Naive thymus-derived CD8-positive, alpha-beta T cell (primary cell): ENCODE data around the gene OR2AT4. TPM values are rescaled to one million over a fixed set of nuclear protein-coding genes. Genes with fewer than 3 reads are reported as not detected.
"Not testable (repeated sequence)": the region's sequence is repeated elsewhere in the genome, so short reads cannot be mapped to it uniquely, and the experiment has no call there.

Source experiments
- ATAC-seq, 2 donors: fragments of 150-1000 bp; cut with Tn5 transposase in 1 of 2; sonication (Bioruptor Pico), chemical (Tn5 transposase) in 1 of 2; 1 replicate in 1 of 2; 2 replicates in 1 of 2; pipeline ENCODE4 v1.10.0; 2021; ENCODE audit warnings: mild to moderate bottlenecking in 2 of 2, moderate library complexity in 2 of 2
- POLR2A ChIA-PET: fragments of 350-600 bp; sonication (Branson Sonifier 250); formaldehyde crosslinking; loops from one replicate; lab custom pipeline; 2021; ENCODE audit warnings: antibody characterized with exemption; lab: Charles Lee
- DNase-seq, 10 donors: peaks; one replicate each; pipeline versions ENCODE4 v3.0.0 to v3.0.0-alpha.2; 2020 to 2022
- H3K27ac Mint-ChIP-seq, 10 donors: one replicate each; pipeline ENCODE4 v1.8.0; 2020 to 2022; ENCODE audit warnings: mild to moderate bottlenecking in 10 of 10, mixed read lengths in 10 of 10, moderate library complexity in 4 of 10, inconsistent platforms in 1 of 10
- H3K27me3 Mint-ChIP-seq, 5 donors: one replicate each; pipeline ENCODE4 v1.8.0; 2021 to 2022; ENCODE audit warnings: mixed read lengths in 5 of 5
- H3K36me3 Mint-ChIP-seq, 3 donors: one replicate each; pipeline ENCODE4 v1.8.0; 2020 to 2022; ENCODE audit warnings: mixed read lengths in 3 of 3, mild to moderate bottlenecking in 2 of 3, inconsistent platforms in 1 of 3
- H3K4me1 Mint-ChIP-seq, 4 donors: one replicate each; pipeline ENCODE4 v1.8.0; 2021 to 2022; ENCODE audit warnings: mixed read lengths in 4 of 4
- H3K4me3 Mint-ChIP-seq, 10 donors: one replicate each; pipeline ENCODE4 v1.8.0; 2020 to 2022; ENCODE audit warnings: mild to moderate bottlenecking in 10 of 10, mixed read lengths in 10 of 10, moderate library complexity in 6 of 10, inconsistent platforms in 1 of 10
- H3K9me3 Mint-ChIP-seq, 9 donors: one replicate each; pipeline ENCODE4 v1.8.0; 2020 to 2022; ENCODE audit warnings: mixed read lengths in 9 of 9, mild to moderate bottlenecking in 3 of 9, inconsistent platforms in 1 of 9, moderate library complexity in 1 of 9
- polyA plus RNA-seq, 3 donors: library from polyadenylated mRNA; unstranded; fragments of 300-500 nt; fragmentation: Illumina TruSeq; gene quantifications; one replicate each; pipeline ENCODE4 v1.2.3, GENCODE V29; 2021
- total RNA-seq, 8 experiments: library from RNA in 2 of 8; stranded (reverse) in 2 of 8; gene quantifications; one replicate each; pipeline ENCODE4 v1.2.3 and lab custom pipeline; 2021 to 2026

Gene OR2AT4
- total and polyA plus RNA-seq, 5 experiments from 2014 or later = not detected

GRCh38 chr11:75132080-75132479 lies 35.4 kb upstream of the OR2AT4 start:
- no peak overlapping the region for H3K27ac Mint-ChIP-seq
- H3K4me3 Mint-ChIP-seq = peak overlapping the region in 1 of 10 donors; percentile 16
- no peaks in the 10 kb centered on the region for H3K36me3 Mint-ChIP-seq
- H3K27me3 Mint-ChIP-seq = peaks cover 18 to 55% (median 33%) of the 10 kb centered on the region in 5 donors
- no peak for DNase-seq
- POLR2A ChIA-PET = no interaction called here
- peaks cover 0 to 2% (median 0%) of the 10 kb centered on the region in 4 donors for H3K4me1 Mint-ChIP-seq
- H3K9me3 Mint-ChIP-seq = peaks cover 0 to 3% (median 0%) of the 10 kb centered on the region in 9 donors
- ATAC-seq = no peak

- ATAC-seq (no peak), DNase-seq (no peak)
- Mint-ChIP-seq H3K4me1 (peaks cover 0 to 2% (median 0%) of the 10 kb centered on the region in 4 donors), H3K27ac (no peak overlapping the region), H3K36me3 (no peaks in the 10 kb centered on the region), H3K27me3 (peaks cover 15 to 36% (median 25%) of the 10 kb centered on the region in 5 donors), H3K9me3 (peaks cover 0 to 7% (median 0%) of the 10 kb centered on the region in 9 donors), H3K4me3 (no peak overlapping the region)
- POLR2A ChIA-PET = no interaction called here
These were observed 29.9 kb upstream of the OR2AT4 start for GRCh38 chr11:75126564-75126963.

GRCh38 chr11:75118577-75118976 lies 21.9 kb upstream of the OR2AT4 start:
- H3K4me1 Mint-ChIP-seq = no peaks in the 10 kb centered on the region
- H3K27me3 Mint-ChIP-seq = peaks cover 16 to 40% (median 28%) of the 10 kb centered on the region in 5 donors
- POLR2A ChIA-PET = no interaction called here
- DNase-seq (no peak), ATAC-seq (no peak)
- H3K4me3 Mint-ChIP-seq = no peak overlapping the region
- peaks cover 2 to 28% (median 2%) of the 10 kb centered on the region in 3 donors for H3K36me3 Mint-ChIP-seq
- peaks cover 7 to 35% (median 13%) of the 10 kb centered on the region in 9 donors for H3K9me3 Mint-ChIP-seq
- peak overlapping the region in 1 of 10 donors; percentile 0 for H3K27ac Mint-ChIP-seq

- Mint-ChIP-seq H3K4me1 (no peaks in the 10 kb centered on the region), H3K27me3 (peaks cover 18 to 42% (median 25%) of the 10 kb centered on the region in 5 donors)
- POLR2A ChIA-PET = no interaction called here
These were observed 17.8 kb upstream of the OR2AT4 start for GRCh38 chr11:75114465-75114864.

GRCh38 chr11:75113030-75113429 lies 16.4 kb upstream of the OR2AT4 start:
- POLR2A ChIA-PET = no interaction called here
- no peak overlapping the region for H3K4me3 Mint-ChIP-seq
- no peak overlapping the region for H3K27ac Mint-ChIP-seq
- no peaks in the 10 kb centered on the region for H3K4me1 Mint-ChIP-seq
- peaks cover 2 to 46% (median 9%) of the 10 kb centered on the region in 3 donors for H3K36me3 Mint-ChIP-seq
- DNase-seq (no peak), ATAC-seq (no peak)
- peaks cover 7 to 38% (median 21%) of the 10 kb centered on the region in 5 donors for H3K27me3 Mint-ChIP-seq
- H3K9me3 Mint-ChIP-seq = peaks cover 20 to 68% (median 33%) of the 10 kb centered on the region in 9 donors

More at GRCh38 chr11:75114465-75114864, 17.8 kb upstream of the OR2AT4 start:
- Mint-ChIP-seq H3K4me3 (no peak overlapping the region), H3K9me3 (peaks cover 20 to 68% (median 35%) of the 10 kb centered on the region in 9 donors), H3K36me3 (peaks cover 2 to 46% (median 9%) of the 10 kb centered on the region in 3 donors), H3K27ac (no peak overlapping the region)
- ATAC-seq (no peak), DNase-seq (no peak)

- Mint-ChIP-seq H3K9me3 (peaks cover 20 to 68% (median 33%) of the 10 kb centered on the region in 9 donors), H3K36me3 (peaks cover 2 to 46% (median 9%) of the 10 kb centered on the region in 3 donors), H3K4me1 (no peaks in the 10 kb centered on the region), H3K27me3 (peaks cover 9 to 35% (median 21%) of the 10 kb centered on the region in 5 donors), H3K27ac (no peak overlapping the region), H3K4me3 (no peak overlapping the region)
- POLR2A ChIA-PET = no interaction called here
- DNase-seq = no peak
- ATAC-seq = no peak
These were observed 15.5 kb upstream of the OR2AT4 start for GRCh38 chr11:75112200-75112599.

- Mint-ChIP-seq H3K27me3 (peaks cover 13 to 48% (median 22%) of the 10 kb centered on the region in 5 donors), H3K4me1 (no peaks in the 10 kb centered on the region), H3K9me3 (peaks cover 6 to 19% (median 12%) of the 10 kb centered on the region in 9 donors), H3K36me3 (peaks cover 0 to 12% (median 7%) of the 10 kb centered on the region in 3 donors), H3K4me3 (no peak overlapping the region), H3K27ac (no peak overlapping the region)
- ATAC-seq = no peak
- POLR2A ChIA-PET = no interaction called here
- no peak for DNase-seq
These were observed 10.5 kb upstream of the OR2AT4 start for GRCh38 chr11:75107187-75107586.

- ATAC-seq, POLR2A ChIA-PET, DNase-seq, H3K4me1 Mint-ChIP-seq, H3K27ac Mint-ChIP-seq, H3K36me3 Mint-ChIP-seq, H3K4me3 Mint-ChIP-seq: not testable (repeated sequence)
- Mint-ChIP-seq H3K27me3 (peaks cover 12 to 48% (median 16%) of the 10 kb centered on the region in 5 donors), H3K9me3 (peaks cover 0 to 11% (median 7%) of the 10 kb centered on the region in 9 donors)
These were observed 9.4 kb upstream of the OR2AT4 start for GRCh38 chr11:75105967-75106681.

- Mint-ChIP-seq H3K4me3 (no peak overlapping the region), H3K27me3 (peaks cover 11 to 53% (median 19%) of the 10 kb centered on the region in 5 donors), H3K4me1 (no peaks in the 10 kb centered on the region), H3K27ac (no peak overlapping the region), H3K9me3 (peaks cover 0 to 6% (median 3%) of the 10 kb centered on the region in 9 donors), H3K36me3 (peaks cover 0 to 4% (median 0%) of the 10 kb centered on the region in 3 donors)
- no peak for DNase-seq
- POLR2A ChIA-PET = no interaction called here
- ATAC-seq = no peak
These were observed 8.8 kb upstream of the OR2AT4 start for GRCh38 chr11:75105462-75105925.

GRCh38 chr11:75103380-75104026 lies 6.8 kb upstream of the OR2AT4 start:
- Mint-ChIP-seq H3K36me3 (peaks cover 0 to 4% (median 0%) of the 10 kb centered on the region in 3 donors), H3K27ac (no peak overlapping the region), H3K9me3 (peaks cover 0 to 3% (median 0%) of the 10 kb centered on the region in 9 donors), H3K4me3 (no peak overlapping the region), H3K4me1 (peaks cover 0 to 2% (median 0%) of the 10 kb centered on the region in 4 donors), H3K27me3 (peaks cover 7 to 49% (median 24%) of the 10 kb centered on the region in 5 donors)
- no peak for DNase-seq
- POLR2A ChIA-PET = no interaction called here
- ATAC-seq = no peak

- no peak overlapping the region for H3K4me3 Mint-ChIP-seq
- no peak for ATAC-seq
- H3K9me3 Mint-ChIP-seq = peaks cover 0 to 3% (median 0%) of the 10 kb centered on the region in 9 donors
- H3K4me1 Mint-ChIP-seq = peaks cover 0 to 2% (median 0%) of the 10 kb centered on the region in 4 donors
- no peak for DNase-seq
- H3K27ac Mint-ChIP-seq = no peak overlapping the region
- peaks cover 10 to 55% (median 33%) of the 10 kb centered on the region in 5 donors for H3K27me3 Mint-ChIP-seq
- peaks cover 0 to 4% (median 0%) of the 10 kb centered on the region in 3 donors for H3K36me3 Mint-ChIP-seq
- POLR2A ChIA-PET = no interaction called here
These were observed 4.9 kb upstream of the OR2AT4 start for GRCh38 chr11:75101424-75102128.

- H3K36me3 Mint-ChIP-seq = peaks cover 0 to 4% (median 0%) of the 10 kb centered on the region in 3 donors
- H3K4me3 Mint-ChIP-seq = no peak overlapping the region
- no peak for ATAC-seq
- no peak for DNase-seq
- no peak overlapping the region for H3K27ac Mint-ChIP-seq
- H3K4me1 Mint-ChIP-seq = peaks cover 0 to 2% (median 0%) of the 10 kb centered on the region in 4 donors
- peaks cover 0 to 1% (median 0%) of the 10 kb centered on the region in 9 donors for H3K9me3 Mint-ChIP-seq
- POLR2A ChIA-PET = no interaction called here
- peaks cover 14 to 56% (median 39%) of the 10 kb centered on the region in 5 donors for H3K27me3 Mint-ChIP-seq
These were observed 3.6 kb upstream of the OR2AT4 start for GRCh38 chr11:75100314-75100713.
